Measurements from ENCODE around the gene CCDC88B. TPM values are rescaled to one million over a fixed set of nuclear protein-coding genes. Genes with fewer than 3 reads are reported as not detected.

The CCDC88B gene
- total and polyA plus RNA-seq, 10 of the 15 experiments (the other 5 are each of a cell fraction or from before 2014, with no cell fraction given): 0.24 to 66.0 (median 19.2) TPM

GRCh38 chr11:64357904-64358535 is 18.0 kb downstream of the CCDC88B start:
- FAIRE-seq: no peak
- ChIA-PET RAD21 (ENCODE audit: unreplicated experiment) (interaction anchor here (1.1 to 9.7 kb wide), 2 partner anchors 20 to 40 kb away, joined by 3 to 176 read pairs; partner anchors contain the start of genes PRDX5 and TRMT112), CTCF (interaction anchor here (1.6 to 3.5 kb wide), 3 partner anchors 22 to 86 kb away, joined by 4 to 100 read pairs (median 31); partner anchors contain the start of genes CCDC88B, PRDX5 and TRMT112), SMC1A (ENCODE audit: uncharacterized antibody, unreplicated experiment) (interaction anchor here (1.0 kb wide), 1 partner anchor 40 kb away, joined by 3 read pairs; the partner anchor contains the start of genes PRDX5 and TRMT112), POLR2A (interaction anchor here (0.9 to 1.8 kb wide), 2 partner anchors 40 to 442 kb away, joined by 3 to 5 read pairs; partner anchors contain the start of genes PRDX5 and TRMT112)
- Histone ChIP-seq H3K4me2 (ENCODE audit: control insufficient read depth, insufficient read depth) (peak overlapping the region; percentile 96), H3K27me3 (replicated peaks in 1 of 2; ENCODE audit: control insufficient read depth in 2 of 2, insufficient read depth in 2 of 2, low read length in 1 of 2) (no peaks in the 10 kb centered on the region), H3K9me3 (replicated peaks; ENCODE audit: control insufficient read depth, insufficient read depth, low read length) (no peaks in the 10 kb centered on the region; the same call in 2 of the 3 replicates), H3K79me2 (ENCODE audit: control insufficient read depth, insufficient read depth, low read length) (peaks cover 21% of the 10 kb centered on the region), H2AFZ (ENCODE audit: control insufficient read depth, low read depth, low read length) (no peak overlapping the region), H3K36me3 (ENCODE audit: control insufficient read depth in 2 of 2, insufficient read depth in 2 of 2, low read length in 1 of 2) (peaks cover 7 to 8% of the 10 kb centered on the region in 2 experiments; a peak in 3 of 4 replicates), H3K4me1 (ENCODE audit: control insufficient read depth, insufficient read depth, low read length) (peaks cover 36% of the 10 kb centered on the region), H3K9ac (ENCODE audit: control insufficient read depth, insufficient read depth, low read length) (peak overlapping the region; percentile 82), H3K27ac (ENCODE audit: control insufficient read depth, insufficient read depth) (no peak overlapping the region), H3K4me3 (peak overlapping the region; percentile 69; the same call in 1 of the 2 replicates), H4K20me1 (ENCODE audit: control insufficient read depth, insufficient read depth) (no peaks in the 10 kb centered on the region)
- no peak for ATAC-seq
- intact Hi-C loops (cut with micrococcal nuclease; ENCODE audit: unreplicated experiment) (loop anchor here (5.0 kb wide), 2 partner anchors 41 to 89 kb away; partner anchors contain the start of genes PRDX5 and TRMT112), in situ Hi-C loops (cut with MboI) (no loop called here)
- BruUV-seq (replicated peaks): no TSS peak
- no peak for DNase-seq (ENCODE audit: low read depth, low spot score)
- 59% methylated on average over 10 of the region's 13 CpGs for WGBS (ENCODE audit: insufficient coverage, insufficient replicate concordance, low lambda C conversion rate, missing lambda C conversion rate)
- TF ChIP-seq E2F8 (IDR thresholded peaks at IDR 0.05; ENCODE audit: low read depth, partially characterized antibody) (no peak), NFYB (IDR thresholded peaks at IDR 0.05; ENCODE audit: insufficient read depth, low read depth, low read length) (no peak), KAT2A (conservative IDR thresholded peaks at IDR 0.05; ENCODE audit: control insufficient read depth, low read depth, low read length) (no peak), PRDM15 (CRISPR knock-in tag; IDR thresholded peaks at IDR 0.05) (no peak), NR2C1 (IDR thresholded peaks at IDR 0.05) (no peak), WRNIP1 (IDR thresholded peaks at IDR 0.05; ENCODE audit: borderline replicate concordance, low read depth, low read length) (no peak), NR2C2 (IDR thresholded peaks at IDR 0.05; ENCODE audit: borderline replicate concordance, control insufficient read depth, insufficient read length, low read depth) (no peak), CEBPB (IDR thresholded peaks at IDR 0.05; ENCODE audit: borderline replicate concordance in 1 of 2, low read depth in 2 of 2, low read length in 2 of 2) (no peak), NFYA (IDR thresholded peaks at IDR 0.05; ENCODE audit: borderline replicate concordance, low read depth, low read length) (no peak), ZNF622 (IDR thresholded peaks at IDR 0.05) (no peak), REST (IDR thresholded peaks at IDR 0.05; ENCODE audit: low read depth, low read length) (no peak), GATAD2B (conservative IDR thresholded peaks at IDR 0.05; ENCODE audit: low read depth) (no peak)
